ENCODE data around the gene AIDA.
A peak's percentile ranks its signal among the peaks of the same experiment; 100 is the strongest.

Gene AIDA

GRCh38 chr1:222712253-222713090, at the start of gene AIDA, which contains the start of gene BROX:
AIDA (minus strand) TSS chr1:222712491; CDS start chr1:222712317, 174 bp downstream.
BROX (plus strand) TSS chr1:222712564; CDS start chr1:222715700, 3,136 bp downstream.
- peak; percentile 72 for DNase-seq (ENCODE audit: low read depth)
- H3K4me3 ChIP-seq (ENCODE audit: control insufficient read depth, low read depth, low read length) = peak within 1 kb of the TSS; percentile 69
- no peak for TF ChIP-seq CTCF (conservative IDR thresholded peaks at IDR 0.05; ENCODE audit: control insufficient read depth, insufficient read depth, low read depth, low read length)

- H3K4me3 ChIP-seq (ENCODE audit: control insufficient read depth, low read depth, low read length) = no peak overlapping the region
- no peak for TF ChIP-seq CTCF (conservative IDR thresholded peaks at IDR 0.05; ENCODE audit: control insufficient read depth, insufficient read depth, low read depth, low read length)
- DNase-seq (ENCODE audit: low read depth) = no peak
Measured at GRCh38 chr1:222761083-222761482, 48.8 kb upstream of the AIDA start.

- TF ChIP-seq CTCF (conservative IDR thresholded peaks at IDR 0.05; ENCODE audit: control insufficient read depth, insufficient read depth, low read depth, low read length) = no peak
- H3K4me3 ChIP-seq (ENCODE audit: control insufficient read depth, low read depth, low read length) = no peak overlapping the region
- DNase-seq (ENCODE audit: low read depth) = no peak
Measured at GRCh38 chr1:222759451-222760035, 47.3 kb upstream of the AIDA start.

GRCh38 chr1:222757646-222758268, 45.5 kb upstream of the AIDA start:
- no peak overlapping the region for H3K4me3 ChIP-seq (ENCODE audit: control insufficient read depth, low read depth, low read length)
- peak; percentile 31 for DNase-seq (ENCODE audit: low read depth)
- no peak for TF ChIP-seq CTCF (conservative IDR thresholded peaks at IDR 0.05; ENCODE audit: control insufficient read depth, insufficient read depth, low read depth, low read length)

GRCh38 chr1:222754366-222755139, 42.3 kb upstream of the AIDA start:
- H3K4me3 ChIP-seq (ENCODE audit: control insufficient read depth, low read depth, low read length) = no peak overlapping the region
- peak; percentile 97 for DNase-seq (ENCODE audit: low read depth)

More at GRCh38 chr1:222754366-222755139, 42.3 kb upstream of the AIDA start:
- no peak for TF ChIP-seq CTCF (conservative IDR thresholded peaks at IDR 0.05; ENCODE audit: control insufficient read depth, insufficient read depth, low read depth, low read length)

Data from fibroblast of mammary gland (primary cell).